H9 (cell line): ENCODE data around the gene ZFAND3. TPM values are rescaled to one million over a fixed set of nuclear protein-coding genes. Genes with fewer than 3 reads are reported as not detected.

Experiments used
- DNase-seq: peaks from one replicate; pipeline ENCODE4 v3.0.0-alpha.2; 2017
- H2AFZ ChIP-seq: one replicate; pipeline ENCODE4 v1.6.1; 2013; ENCODE audit warnings: mild to moderate bottlenecking, low read length, control low read depth, moderate library complexity
- H2AK5ac ChIP-seq: 2 replicates; pipeline ENCODE4 v1.6.1; 2013; ENCODE audit warnings: low read length, control low read depth, mixed read lengths; ENCODE audit not compliant: insufficient read length
- H2BK120ac ChIP-seq: one replicate; pipeline ENCODE4 v1.6.1; 2013; ENCODE audit warnings: low read depth, mild to moderate bottlenecking, low read length, control low read depth, inconsistent platforms; ENCODE audit not compliant: poor library complexity, severe bottlenecking
- H2BK12ac ChIP-seq: 2 replicates; pipeline ENCODE4 v1.6.1; 2013; ENCODE audit warnings: low read length, control low read depth, mixed read lengths, low read depth; ENCODE audit not compliant: insufficient read length
- H2BK15ac ChIP-seq: 2 replicates; pipeline ENCODE4 v1.6.1; 2013; ENCODE audit warnings: low read depth, low read length, control low read depth
- H2BK20ac ChIP-seq: one replicate; pipeline ENCODE4 v1.6.1; 2013; ENCODE audit warnings: low read depth, mild to moderate bottlenecking, low read length, control low read depth, inconsistent platforms; ENCODE audit not compliant: poor library complexity, severe bottlenecking
- H2BK5ac ChIP-seq: 2 replicates; pipeline ENCODE4 v1.6.1; 2013; ENCODE audit warnings: low read length, control low read depth, mixed read lengths; ENCODE audit not compliant: insufficient read length
- H3K14ac ChIP-seq: 2 replicates; pipeline ENCODE4 v1.6.1; 2013; ENCODE audit warnings: low read length, control low read depth; ENCODE audit not compliant: insufficient read depth
- H3K18ac ChIP-seq: 2 replicates; pipeline ENCODE4 v1.6.1; 2013; ENCODE audit warnings: low read depth, mild to moderate bottlenecking, mixed read lengths, low read length, control low read depth; ENCODE audit not compliant: insufficient read length
- H3K23ac ChIP-seq: 2 replicates; pipeline ENCODE4 v1.6.1; 2013; ENCODE audit warnings: low read length, control low read depth, mixed read lengths, low read depth; ENCODE audit not compliant: insufficient read length
- H3K23me2 ChIP-seq: 2 replicates; pipeline ENCODE4 v1.6.1; 2013; ENCODE audit warnings: low read depth, mild to moderate bottlenecking, mixed read lengths, low read length, control low read depth; ENCODE audit not compliant: insufficient read length, poor library complexity, severe bottlenecking
- H3K27ac ChIP-seq: 2 replicates; pipeline ENCODE4 v1.5.1; 2013; ENCODE audit warnings: low read length, control low read depth, mixed read lengths, low read depth; ENCODE audit not compliant: insufficient read length
- H3K27me3 ChIP-seq: 2 replicates; pipeline ENCODE4 v1.6.1; 2013; ENCODE audit warnings: low read length, control low read depth, inconsistent platforms; ENCODE audit not compliant: insufficient read depth
- H3K4ac ChIP-seq: 2 replicates; pipeline ENCODE4 v1.6.1; 2013; ENCODE audit warnings: low read depth, mild to moderate bottlenecking, control low read depth, inconsistent platforms, low read length, moderate library complexity
- H3K4me1 ChIP-seq: 2 replicates; pipeline ENCODE4 v1.6.1; 2013; ENCODE audit warnings: low read length, control low read depth, inconsistent platforms; ENCODE audit not compliant: insufficient read depth
- H3K4me2 ChIP-seq: 2 replicates; pipeline ENCODE4 v1.6.1; 2013; ENCODE audit warnings: low read length, control low read depth, mixed read lengths; ENCODE audit not compliant: insufficient read length, insufficient read depth
- H3K56ac ChIP-seq: 2 replicates; pipeline ENCODE4 v1.6.1; 2013; ENCODE audit warnings: low read depth, mild to moderate bottlenecking, mixed read lengths, low read length, control low read depth; ENCODE audit not compliant: insufficient read length
- H3K79me1 ChIP-seq: 2 replicates; pipeline ENCODE4 v1.6.1; 2013; ENCODE audit warnings: low read depth, mild to moderate bottlenecking, moderate library complexity, low read length, control low read depth, inconsistent platforms; ENCODE audit not compliant: insufficient read depth, poor library complexity, severe bottlenecking
- H3K79me2 ChIP-seq: 2 replicates; pipeline ENCODE4 v1.6.1; 2013; ENCODE audit warnings: low read length, control low read depth, inconsistent platforms; ENCODE audit not compliant: insufficient read depth
- H3K9ac ChIP-seq: 2 replicates; pipeline ENCODE4 v1.6.1; 2013; ENCODE audit warnings: low read length, control low read depth, mixed read lengths; ENCODE audit not compliant: insufficient read length; ENCODE audit errors: extremely low read depth
- H3K9me3 ChIP-seq: one replicate; pipeline ENCODE4 v1.6.1; 2013; ENCODE audit warnings: low read depth, low read length, inconsistent platforms; ENCODE audit not compliant: control insufficient read depth
- H3T11ph ChIP-seq: one replicate; pipeline ENCODE4 v1.6.1; 2013; ENCODE audit warnings: mild to moderate bottlenecking, low read length, control low read depth, inconsistent platforms
- H4K20me1 ChIP-seq: one replicate; pipeline ENCODE4 v1.6.1; 2013; ENCODE audit not compliant: control insufficient read depth, insufficient read length, insufficient read depth
- H4K5ac ChIP-seq: 2 replicates; pipeline ENCODE4 v1.6.1; 2013; ENCODE audit warnings: low read depth, mild to moderate bottlenecking, mixed read lengths, low read length, control low read depth; ENCODE audit not compliant: insufficient read length
- H4K8ac ChIP-seq: replicated peaks from 2 replicates; pipeline ENCODE4 v1.6.1; 2013; ENCODE audit warnings: low read length, control low read depth, mixed read lengths, low read depth; ENCODE audit not compliant: insufficient read length
- H4K91ac ChIP-seq: 2 replicates; pipeline ENCODE4 v1.6.1; 2013; ENCODE audit warnings: low read depth, mild to moderate bottlenecking, moderate library complexity, mixed read lengths, low read length, control low read depth; ENCODE audit not compliant: insufficient read length
- H3K27ac Mint-ChIP-seq, 3 experiments: 2 replicates in 2 of 3; 3 replicates in 1 of 3; pipeline ENCODE4 v1.8.0; 2020 to 2021; ENCODE audit warnings: mixed read lengths in 3 of 3, mild to moderate bottlenecking in 1 of 3, moderate library complexity in 1 of 3
- H3K27me3 Mint-ChIP-seq: 2 replicates; pipeline ENCODE4 v1.8.0; 2021; ENCODE audit warnings: low read depth, mild to moderate bottlenecking, moderate library complexity, mixed read lengths
- H3K36me3 Mint-ChIP-seq, 3 experiments: 2 replicates in 2 of 3; 3 replicates in 1 of 3; pipeline ENCODE4 v1.8.0; 2020 to 2021; ENCODE audit warnings: low read depth in 3 of 3, mixed read lengths in 3 of 3; ENCODE audit not compliant: insufficient read depth in 1 of 3
- H3K4me1 Mint-ChIP-seq, 2 experiments: 2 replicates each; pipeline ENCODE4 v1.8.0; 2020; ENCODE audit warnings: mixed read lengths in 2 of 2
- H3K4me3 Mint-ChIP-seq, 2 experiments: 2 replicates in 1 of 2; 3 replicates in 1 of 2; pipeline ENCODE4 v1.8.0; 2020 to 2021; ENCODE audit warnings: mild to moderate bottlenecking in 2 of 2, mixed read lengths in 2 of 2, moderate library complexity in 1 of 2
- H3K9me3 Mint-ChIP-seq, 2 experiments: 2 replicates in 1 of 2; 3 replicates in 1 of 2; pipeline ENCODE4 v1.8.0; 2020; ENCODE audit warnings: mild to moderate bottlenecking in 2 of 2, mixed read lengths in 2 of 2, moderate library complexity in 1 of 2
- CTCF ChIP-seq: fragments of 200-600 bp; sonication (generic); conservative IDR thresholded peaks from 3 replicates; pipeline ENCODE4 v1.8.0; 2021; ENCODE audit warnings: antibody characterized with exemption, mild to moderate bottlenecking
- WGBS: extraction: QIAGEN DNeasy Blood & Tissue Kit; methylation state at CpG from one replicate; pipeline ENCODE4 v1.1.7; 2013; ENCODE audit warnings: missing lambda C conversion rate, low lambda C conversion rate, mixed read lengths; ENCODE audit not compliant: insufficient read length; ENCODE audit errors: extremely low coverage; 5-methylcytosine and 5-hydroxymethylcytosine counted together
- total RNA-seq: library from RNA; stranded (reverse); gene quantifications from 2 replicates; pipeline ENCODE4 v1.2.1, GENCODE V29; 2021

ZFAND3 gene
- total RNA-seq, 1 experiment from 2014 or later = 57.7 TPM

- H2BK12ac ChIP-seq = no peak overlapping the region
Observed at GRCh38 chr6:38051819-38052434, 232.4 kb downstream of the ZFAND3 start.

More at GRCh38 chr6:38051819-38052434, 232.4 kb downstream of the ZFAND3 start:
- no peak for DNase-seq
- peaks cover 3% of the 10 kb centered on the region; the same call in 1 of the 2 replicates for H3K4me1 ChIP-seq
- H4K91ac ChIP-seq = no peak overlapping the region
- no peak overlapping the region for H3K56ac ChIP-seq
- H3K27me3 ChIP-seq = no peaks in the 10 kb centered on the region
- H3K23ac ChIP-seq = no peak overlapping the region
- no peak overlapping the region for H2BK15ac ChIP-seq
- no peaks in the 10 kb centered on the region for H3K27me3 Mint-ChIP-seq
- H3K27ac Mint-ChIP-seq = no peak overlapping the region
- no CpG with 5 or more reads among the region's 1 CpG for WGBS
- H4K20me1 ChIP-seq = no peaks in the 10 kb centered on the region
- no peak overlapping the region for H3K4me3 Mint-ChIP-seq
- peaks cover 14 to 32% of the 10 kb centered on the region in 2 experiments for H3K4me1 Mint-ChIP-seq
- peaks cover 2 to 4% (median 4%) of the 10 kb centered on the region in 3 experiments; a peak in 3 of 7 replicates for H3K36me3 Mint-ChIP-seq
- H3K4me2 ChIP-seq = no peak overlapping the region
- no peak overlapping the region for H2BK5ac ChIP-seq
- no peak overlapping the region for H2AK5ac ChIP-seq
- no peaks in the 10 kb centered on the region for H3K9me3 ChIP-seq
- no peak overlapping the region for H3K4ac ChIP-seq
- no peak for TF ChIP-seq CTCF
- H3K14ac ChIP-seq = no peak overlapping the region
- no peak overlapping the region for H2BK120ac ChIP-seq
- no peak overlapping the region for H3K9ac ChIP-seq
- no peaks in the 10 kb centered on the region for H3K79me2 ChIP-seq
- no peak overlapping the region for H3K27ac ChIP-seq
- no peak overlapping the region for H3T11ph ChIP-seq
- H3K9me3 Mint-ChIP-seq = no peaks in the 10 kb centered on the region
- H3K79me1 ChIP-seq = no peaks in the 10 kb centered on the region
- no peak overlapping the region for H2BK20ac ChIP-seq
- H4K5ac ChIP-seq = no peak overlapping the region
- no peak overlapping the region for H3K18ac ChIP-seq
- no peaks in the 10 kb centered on the region for H3K23me2 ChIP-seq
- no peak overlapping the region for H4K8ac ChIP-seq
- H2AFZ ChIP-seq = no peak overlapping the region
